Measurements from ENCODE around the gene YY1AP1.
"Not testable (repeated sequence)": the region's sequence is repeated elsewhere in the genome, so short reads cannot be mapped to it uniquely, and the experiment has no call there.

Gene YY1AP1

GRCh38 chr1:155688324-155689080 is at the start of gene YY1AP1:
Gene YY1AP1, minus strand, starts transcription at chr1:155688774. Its CDS starts 8,338 bp downstream, at chr1:155680436.
- DNase-seq = peak; percentile 63

GRCh38 chr1:155729031-155729898 is 40.7 kb upstream of the YY1AP1 start:
- no peak for DNase-seq

GRCh38 chr1:155725142-155725541 is 36.6 kb upstream of the YY1AP1 start:
- no peak for DNase-seq

- no peak for DNase-seq
These were observed 31.1 kb upstream of the YY1AP1 start for GRCh38 chr1:155719703-155720102.

GRCh38 chr1:155718524-155719115 is 30.0 kb upstream of the YY1AP1 start:
- not testable (repeated sequence) for DNase-seq

GRCh38 chr1:155717041-155717440 is 28.5 kb upstream of the YY1AP1 start:
- no peak for DNase-seq

GRCh38 chr1:155715777-155716176 is 27.2 kb upstream of the YY1AP1 start:
- no peak for DNase-seq

- not testable (repeated sequence) for DNase-seq
These were observed 26.5 kb upstream of the YY1AP1 start for GRCh38 chr1:155715056-155715455.

- no peak for DNase-seq
These were observed 24.5 kb upstream of the YY1AP1 start for GRCh38 chr1:155713075-155713474.

GRCh38 chr1:155712636-155713035 is 24.1 kb upstream of the YY1AP1 start:
- DNase-seq = not testable (repeated sequence)

- DNase-seq = not testable (repeated sequence)
These were observed 22.9 kb upstream of the YY1AP1 start for GRCh38 chr1:155711457-155711856.

GRCh38 chr1:155709391-155709790 is 20.8 kb upstream of the YY1AP1 start:
- DNase-seq = no peak

GRCh38 chr1:155706139-155706538 is 17.6 kb upstream of the YY1AP1 start:
- no peak for DNase-seq

- not testable (repeated sequence) for DNase-seq
These were observed 15.8 kb upstream of the YY1AP1 start for GRCh38 chr1:155704414-155704813.

GRCh38 chr1:155703216-155703615 is 14.6 kb upstream of the YY1AP1 start:
- DNase-seq = no peak

GRCh38 chr1:155701675-155702074 is 13.1 kb upstream of the YY1AP1 start:
- not testable (repeated sequence) for DNase-seq

- DNase-seq = not testable (repeated sequence)
These were observed 10.5 kb upstream of the YY1AP1 start for GRCh38 chr1:155699062-155699461.

- no peak for DNase-seq
These were observed 9.9 kb upstream of the YY1AP1 start for GRCh38 chr1:155698382-155699038.

GRCh38 chr1:155697616-155698015 is 9.0 kb upstream of the YY1AP1 start:
- not testable (repeated sequence) for DNase-seq

GRCh38 chr1:155697046-155697445 is 8.5 kb upstream of the YY1AP1 start:
- no peak for DNase-seq

GRCh38 chr1:155696524-155696923 is 8.0 kb upstream of the YY1AP1 start:
- DNase-seq = no peak

- DNase-seq = no peak
These were observed 7.0 kb upstream of the YY1AP1 start for GRCh38 chr1:155695608-155696007.

GRCh38 chr1:155695072-155695471 is 6.5 kb upstream of the YY1AP1 start:
- no peak for DNase-seq
